ENCODE results near the gene ZSCAN25. TPM values are rescaled to one million over a fixed set of nuclear protein-coding genes. Genes with fewer than 3 reads are reported as not detected.

The ZSCAN25 gene
- total RNA-seq, 4 donors from 2014 or later, result 23.2 to 34.1 (median 30.2) TPM

DNA sequence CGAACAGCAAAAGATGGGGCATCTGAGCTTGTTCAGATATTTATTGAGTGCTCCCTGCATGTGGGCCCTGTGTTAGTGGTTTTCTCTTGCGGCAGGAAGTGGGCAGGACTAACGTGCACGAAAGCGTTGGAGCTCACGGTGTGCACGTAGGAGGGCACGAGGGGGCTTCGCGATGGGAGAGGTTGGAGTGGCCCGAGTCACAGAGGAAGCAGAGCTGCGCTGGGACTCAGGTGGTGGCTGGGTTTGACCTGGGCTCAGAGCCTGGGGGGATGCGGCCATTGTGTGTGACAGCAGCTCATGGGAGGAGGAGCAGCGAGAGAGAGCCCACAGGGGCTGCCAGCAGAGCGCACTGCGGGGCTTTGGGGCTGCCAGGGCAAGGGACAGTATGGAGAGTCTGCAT, 7.7 kb downstream of the ZSCAN25 start:
- Histone ChIP-seq H3K27ac (no peak overlapping the region), H3K9me3 (no peaks in the 10 kb centered on the region), H3K4me3 (no peak overlapping the region), H3K36me3 (peaks cover 3 to 100% (median 15%) of the 10 kb centered on the region in 3 donors), H3K27me3 (no peaks in the 10 kb centered on the region), H3K4me1 (no peaks in the 10 kb centered on the region)
- 85 to 91% methylated on average over 16 of the region's 16 CpGs for WGBS, 2 donors
- TF ChIP-seq, protein P1, sequence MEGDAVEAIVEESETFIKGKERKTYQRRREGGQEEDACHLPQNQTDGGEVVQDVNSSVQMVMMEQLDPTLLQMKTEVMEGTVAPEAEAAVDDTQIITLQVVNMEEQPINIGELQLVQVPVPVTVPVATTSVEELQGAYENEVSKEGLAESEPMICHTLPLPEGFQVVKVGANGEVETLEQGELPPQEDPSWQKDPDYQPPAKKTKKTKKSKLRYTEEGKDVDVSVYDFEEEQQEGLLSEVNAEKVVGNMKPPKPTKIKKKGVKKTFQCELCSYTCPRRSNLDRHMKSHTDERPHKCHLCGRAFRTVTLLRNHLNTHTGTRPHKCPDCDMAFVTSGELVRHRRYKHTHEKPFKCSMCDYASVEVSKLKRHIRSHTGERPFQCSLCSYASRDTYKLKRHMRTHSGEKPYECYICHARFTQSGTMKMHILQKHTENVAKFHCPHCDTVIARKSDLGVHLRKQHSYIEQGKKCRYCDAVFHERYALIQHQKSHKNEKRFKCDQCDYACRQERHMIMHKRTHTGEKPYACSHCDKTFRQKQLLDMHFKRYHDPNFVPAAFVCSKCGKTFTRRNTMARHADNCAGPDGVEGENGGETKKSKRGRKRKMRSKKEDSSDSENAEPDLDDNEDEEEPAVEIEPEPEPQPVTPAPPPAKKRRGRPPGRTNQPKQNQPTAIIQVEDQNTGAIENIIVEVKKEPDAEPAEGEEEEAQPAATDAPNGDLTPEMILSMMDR (IDR thresholded peaks at IDR 0.05), result no peak
- TF ChIP-seq POLR2A (IDR thresholded peaks at IDR 0.05) (no peak), EP300 (IDR thresholded peaks at IDR 0.05) (no peak)
- no peak for DNase-seq (ENCODE audit: low spot score in 2 of 2)

DNA sequence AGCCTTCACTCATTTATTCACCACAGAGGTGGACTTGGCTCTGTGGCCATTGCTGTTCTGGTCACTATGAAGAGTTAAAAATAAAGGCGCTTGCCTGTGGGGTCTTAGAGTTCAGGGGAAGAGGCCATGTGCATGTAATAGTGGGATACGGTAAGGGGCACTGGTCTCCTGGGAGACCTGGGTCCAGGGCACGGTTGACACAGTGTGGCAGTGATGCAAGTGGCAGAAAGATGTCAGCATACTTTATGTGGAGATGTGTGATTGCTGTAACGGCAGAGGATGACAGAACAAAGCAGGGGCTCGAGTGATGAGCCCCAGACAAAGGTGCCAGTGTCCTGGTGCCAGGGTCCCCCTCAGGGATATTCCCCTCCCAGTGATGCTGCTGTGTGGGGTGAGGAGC, 8.6 kb downstream of the ZSCAN25 start:
- Histone ChIP-seq H3K27me3 (no peaks in the 10 kb centered on the region), H3K4me1 (no peaks in the 10 kb centered on the region), H3K27ac (no peak overlapping the region), H3K9me3 (no peaks in the 10 kb centered on the region), H3K36me3 (peaks cover 0 to 100% (median 20%) of the 10 kb centered on the region in 3 donors), H3K4me3 (no peak overlapping the region)
- DNase-seq (ENCODE audit: low spot score in 2 of 2), result no peak
- TF ChIP-seq POLR2A (IDR thresholded peaks at IDR 0.05) (no peak), EP300 (IDR thresholded peaks at IDR 0.05) (no peak)
- TF ChIP-seq, protein P1 (IDR thresholded peaks at IDR 0.05), result no peak
- 57 to 67% methylated on average over 5 of the region's 5 CpGs for WGBS, 2 donors

GRCh38 chr7:99625961-99626360, 9.2 kb downstream of the ZSCAN25 start:
- no peak overlapping the region for H3K4me3 ChIP-seq
- no peak for TF ChIP-seq POLR2A (IDR thresholded peaks at IDR 0.05)
- no peak for TF ChIP-seq EP300 (IDR thresholded peaks at IDR 0.05)
- TF ChIP-seq, protein P1 (IDR thresholded peaks at IDR 0.05), result no peak
- H3K27me3 ChIP-seq, result no peaks in the 10 kb centered on the region
- WGBS, 2 donors, result 86 to 93% methylated on average over 4 of the region's 4 CpGs
- H3K9me3 ChIP-seq, result no peaks in the 10 kb centered on the region
- H3K4me1 ChIP-seq, result no peaks in the 10 kb centered on the region
- no peak overlapping the region for H3K27ac ChIP-seq
- DNase-seq (ENCODE audit: low spot score in 2 of 2), result no peak
- peaks cover 0 to 100% (median 23%) of the 10 kb centered on the region in 3 donors for H3K36me3 ChIP-seq

DNA sequence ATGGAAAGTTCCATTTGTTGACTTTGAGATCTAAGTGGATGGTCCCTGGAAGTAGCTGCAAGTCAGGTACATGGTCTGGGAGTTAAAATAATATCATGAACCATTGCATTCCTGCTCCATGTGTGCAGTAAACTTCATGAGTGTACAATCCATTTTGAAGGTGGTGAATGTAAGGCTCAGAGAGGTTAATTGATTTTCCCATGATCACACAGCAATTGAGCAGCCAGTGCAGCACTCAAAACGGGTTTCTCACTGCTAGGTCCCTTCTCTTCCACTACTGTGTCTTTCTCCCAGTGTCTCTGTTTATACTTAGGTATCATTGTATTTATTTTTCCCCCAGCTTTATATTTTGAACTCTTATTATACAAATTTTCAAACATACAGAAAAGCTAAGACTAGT, 9.9 kb downstream of the ZSCAN25 start:
- Histone ChIP-seq H3K4me3 (no peak overlapping the region), H3K36me3 (peaks cover 0 to 100% (median 18%) of the 10 kb centered on the region in 3 donors), H3K4me1 (no peaks in the 10 kb centered on the region), H3K9me3 (no peaks in the 10 kb centered on the region), H3K27me3 (no peaks in the 10 kb centered on the region), H3K27ac (no peak overlapping the region)
- WGBS, 2 donors, result 81 to 89% methylated on average over 1 of the region's 1 CpG
- TF ChIP-seq EP300 (IDR thresholded peaks at IDR 0.05) (no peak), POLR2A (IDR thresholded peaks at IDR 0.05) (no peak)
- TF ChIP-seq, protein P1 (IDR thresholded peaks at IDR 0.05), result no peak
- DNase-seq (ENCODE audit: low spot score in 2 of 2), result no peak

DNA sequence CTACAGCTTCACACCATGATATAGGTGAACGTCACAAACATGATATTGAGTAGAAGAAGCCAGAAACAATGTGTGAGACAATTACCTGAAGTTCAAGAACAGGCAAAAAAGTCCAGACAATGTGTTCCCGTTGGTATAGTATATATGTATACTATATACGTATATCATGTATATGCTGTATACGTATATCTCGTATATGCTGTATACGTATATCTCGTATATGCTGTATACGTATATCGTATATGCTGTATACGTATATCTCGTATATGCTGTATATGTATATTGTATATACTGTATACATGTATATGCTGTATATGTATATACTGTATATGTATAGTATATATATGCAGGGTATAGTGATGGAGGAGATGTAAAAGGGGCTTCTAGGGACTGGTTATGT, 10.8 kb downstream of the ZSCAN25 start:
- H3K27ac ChIP-seq, result no peak overlapping the region
- TF ChIP-seq, protein P1 (IDR thresholded peaks at IDR 0.05), result no peak
- TF ChIP-seq POLR2A (IDR thresholded peaks at IDR 0.05) (no peak), EP300 (IDR thresholded peaks at IDR 0.05) (no peak)
- H3K9me3 ChIP-seq, result no peaks in the 10 kb centered on the region
- H3K36me3 ChIP-seq, result peaks cover 0 to 100% (median 14%) of the 10 kb centered on the region in 3 donors
- no peaks in the 10 kb centered on the region for H3K4me1 ChIP-seq
- DNase-seq (ENCODE audit: low spot score in 2 of 2), result no peak
- no peaks in the 10 kb centered on the region for H3K27me3 ChIP-seq
- WGBS, 2 donors, result 94 to 95% methylated on average over 11 of the region's 11 CpGs
- no peak overlapping the region for H3K4me3 ChIP-seq
